ENCODE results near the gene CCDC102B.

- no peak for TF ChIP-seq CTCF (IDR thresholded peaks at IDR 0.05)
- TF ChIP-seq EZH2 (IDR thresholded peaks at IDR 0.05; ENCODE audit: borderline replicate concordance, insufficient read depth, low read depth, low read length, poor library complexity, severe bottlenecking) = no peak
These were observed 120.3 kb downstream of the CCDC102B start for GRCh38 chr18:68918216-68918615.
